Esophagus squamous epithelium (tissue), 4 donors: ENCODE results near the gene GNA12.

Experiments used
- CTCF ChIP-seq, 6 experiments: fragments of 450-650 bp in 4 of 6; fragments of 200-600 bp in 2 of 6; sonication (generic) in 2 of 6; IDR thresholded peaks; one replicate each; pipeline ENCODE4 v1.5.1; 2016 to 2019; ENCODE audit warnings: antibody characterized with exemption in 6 of 6, mild to moderate bottlenecking in 4 of 6, moderate library complexity in 4 of 6
- POLR2A ChIP-seq, 4 donors: fragments of 450-650 bp; IDR thresholded peaks; one replicate each; pipeline ENCODE4 v1.6.1; 2017; ENCODE audit warnings: antibody characterized with exemption in 4 of 4, mild to moderate bottlenecking in 4 of 4, moderate library complexity in 3 of 4

DNA sequence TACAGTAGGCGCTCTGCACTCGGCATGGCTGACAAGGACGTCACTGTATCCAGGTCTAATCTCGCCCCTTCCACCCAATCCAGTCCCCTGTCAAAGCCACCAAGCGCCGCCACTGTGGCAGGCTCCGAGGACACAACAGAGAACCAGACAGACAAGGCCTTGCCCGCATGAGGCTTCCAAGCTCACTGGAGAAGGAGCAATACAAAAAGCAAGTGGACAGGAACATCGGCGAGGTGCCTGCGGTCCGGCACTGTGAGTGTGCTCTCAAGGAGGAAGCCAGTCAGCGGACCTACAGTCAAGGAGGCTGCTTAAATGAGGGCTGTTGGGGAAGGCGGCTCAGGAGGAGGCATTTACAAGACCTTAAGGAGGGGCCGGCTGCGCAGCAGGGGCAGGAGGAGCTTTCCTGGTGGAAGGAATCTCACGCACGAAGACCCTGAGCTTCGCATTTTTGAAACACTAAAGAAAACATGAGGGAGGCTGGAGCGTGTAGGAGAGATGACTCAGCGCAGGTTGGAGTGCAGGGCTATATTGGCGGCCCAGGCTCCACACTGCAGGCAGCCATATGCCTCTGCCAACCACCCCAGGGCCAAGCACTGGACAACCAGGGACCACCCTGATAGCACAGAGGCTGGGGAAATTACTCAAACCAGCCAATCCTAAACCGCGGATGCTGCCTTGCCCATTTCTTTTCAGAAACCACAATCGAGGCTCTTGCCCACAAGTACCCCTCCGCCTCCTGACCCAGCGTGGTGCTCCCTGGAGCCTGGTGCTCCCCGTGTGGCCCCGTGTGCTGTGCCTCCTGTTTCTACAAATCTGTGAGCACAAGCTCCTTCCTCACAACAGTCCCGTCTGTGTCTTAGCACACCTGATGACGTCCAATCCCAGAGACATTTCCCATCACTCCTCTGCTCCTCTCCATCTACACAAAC is 28.9 kb downstream of the GNA12 start:
- TF ChIP-seq CTCF (IDR thresholded peaks at IDR 0.05) (no peak), POLR2A (IDR thresholded peaks at IDR 0.05) (no peak)
